GM23338 (cell line): ENCODE data around the gene C2orf72. TPM values are rescaled to one million over a fixed set of nuclear protein-coding genes. Genes with fewer than 3 reads are reported as not detected.

Experiments
- ATAC-seq: fragments of 200-7000 bp; cut with Tn5 transposase; 3 replicates; pipeline ENCODE4 v1.9.1; 2020
- DNase-seq: peaks from one replicate; pipeline ENCODE4 v3.0.0-alpha.2; 2015; ENCODE audit warnings: low spot score
- H2AFZ ChIP-seq: fragments of 200-600 bp; sonication (generic); 2 replicates; pipeline ENCODE4 v1.8.0; 2016; ENCODE audit warnings: antibody characterized with exemption, mild to moderate bottlenecking, moderate library complexity
- H3F3A ChIP-seq: fragments of 200-600 bp; sonication (generic); replicated peaks from 2 replicates; pipeline ENCODE4 v1.8.0; 2017; ENCODE audit warnings: antibody characterized with exemption, mixed run types, low read depth
- H3K27ac ChIP-seq: fragments of 200-600 bp; sonication (generic); 2 replicates; pipeline ENCODE4 v1.6.1; 2016; ENCODE audit warnings: low read depth
- H3K27me3 ChIP-seq: fragments of 200-600 bp; sonication (generic); 2 replicates; pipeline ENCODE4 v1.8.0; 2016; ENCODE audit warnings: mild to moderate bottlenecking, mixed run types, moderate library complexity; ENCODE audit not compliant: insufficient read depth
- H3K36me3 ChIP-seq: fragments of 200-600 bp; sonication (generic); 2 replicates; pipeline ENCODE4 v1.8.0; 2016; ENCODE audit warnings: mild to moderate bottlenecking; ENCODE audit not compliant: insufficient read depth
- H3K4me1 ChIP-seq: fragments of 200-600 bp; sonication (generic); 2 replicates; pipeline ENCODE4 v1.8.0; 2016; ENCODE audit warnings: mild to moderate bottlenecking, moderate library complexity; ENCODE audit not compliant: insufficient read depth
- H3K4me2 ChIP-seq: fragments of 200-600 bp; sonication (generic); 2 replicates; pipeline ENCODE4 v1.7.1; 2017; ENCODE audit warnings: mixed run types
- H3K4me3 ChIP-seq: fragments of 200-600 bp; sonication (generic); 2 replicates; pipeline ENCODE4 v1.6.1; 2016; ENCODE audit warnings: mixed run types
- H3K79me2 ChIP-seq: fragments of 200-600 bp; sonication (generic); replicated peaks from 2 replicates; pipeline ENCODE4 v1.8.0; 2017; ENCODE audit warnings: mild to moderate bottlenecking; ENCODE audit not compliant: insufficient read depth
- H3K9me2 ChIP-seq: fragments of 200-600 bp; sonication (generic); 2 replicates; pipeline ENCODE4 v1.8.0; 2017; ENCODE audit not compliant: insufficient read depth
- H4K20me1 ChIP-seq: fragments of 200-600 bp; sonication (generic); replicated peaks from 2 replicates; pipeline ENCODE4 v1.8.0; 2017; ENCODE audit warnings: mild to moderate bottlenecking; ENCODE audit not compliant: insufficient read depth
- H3K27ac Mint-ChIP-seq: 2 replicates; pipeline ENCODE4 v1.8.0; 2020; ENCODE audit warnings: inconsistent platforms, mild to moderate bottlenecking, moderate library complexity, mixed read lengths
- H3K27me3 Mint-ChIP-seq: 3 replicates; pipeline ENCODE4 v1.8.0; 2022; ENCODE audit warnings: low read depth, mild to moderate bottlenecking, moderate library complexity, mixed read lengths, inconsistent platforms; ENCODE audit not compliant: insufficient read depth, poor library complexity
- H3K36me3 Mint-ChIP-seq: 3 replicates; pipeline ENCODE4 v1.8.0; 2021; ENCODE audit warnings: low read depth, mild to moderate bottlenecking, inconsistent platforms, moderate library complexity, mixed read lengths
- H3K4me1 Mint-ChIP-seq: 3 replicates; pipeline ENCODE4 v1.8.0; 2020; ENCODE audit warnings: mild to moderate bottlenecking, inconsistent platforms, mixed read lengths
- H3K4me3 Mint-ChIP-seq: 3 replicates; pipeline ENCODE4 v1.8.0; 2021; ENCODE audit warnings: moderate library complexity, mild to moderate bottlenecking, inconsistent platforms, mixed read lengths
- H3K9me3 Mint-ChIP-seq: 3 replicates; pipeline ENCODE4 v1.8.0; 2020; ENCODE audit warnings: moderate library complexity, mild to moderate bottlenecking, inconsistent platforms, mixed read lengths
- CREB1 ChIP-seq: fragments of 250-450 bp; sonication (Bioruptor Pico); IDR thresholded peaks from 2 replicates; pipeline ENCODE4 v1.5.0; 2020; ENCODE audit warnings: low read depth, mild to moderate bottlenecking, moderate library complexity
- CTCF ChIP-seq, 2 experiments: fragments of 200-600 bp in 1 of 2; sonication (generic) in 1 of 2; conservative IDR thresholded peaks; 2 replicates each; pipeline versions ENCODE4 v1.5.1 to v1.6.1; 2016 to 2017; ENCODE audit warnings: antibody characterized with exemption in 2 of 2, low read depth in 2 of 2, mild to moderate bottlenecking in 2 of 2, moderate library complexity in 1 of 2
- ETS1 ChIP-seq: IDR thresholded peaks from 2 replicates; pipeline ENCODE4 v1.6.1; 2016; ENCODE audit warnings: antibody characterized with exemption
- EZH2 ChIP-seq: fragments of 200-600 bp; sonication (generic); IDR thresholded peaks from one replicate; pipeline ENCODE4 v1.8.0; 2017; ENCODE audit warnings: antibody characterized with exemption, mild to moderate bottlenecking, low read depth; ENCODE audit not compliant: unreplicated experiment
- EZH2phosphoT487 ChIP-seq: fragments of 200-600 bp; sonication (generic); IDR thresholded peaks from one replicate; pipeline ENCODE4 v1.8.1; 2018; ENCODE audit warnings: antibody characterized with exemption; ENCODE audit not compliant: unreplicated experiment
- JUNB ChIP-seq: IDR thresholded peaks from one replicate; pipeline ENCODE4 v1.6.1; 2016; ENCODE audit warnings: antibody characterized with exemption; ENCODE audit not compliant: unreplicated experiment
- NANOG ChIP-seq: IDR thresholded peaks from 2 replicates; pipeline ENCODE4 v1.6.1; 2016; ENCODE audit warnings: antibody characterized with exemption, borderline replicate concordance
- POLR2AphosphoS5 ChIP-seq: IDR thresholded peaks from 2 replicates; pipeline ENCODE4 v1.6.1; 2016; ENCODE audit warnings: antibody characterized with exemption, low read depth
- REST ChIP-seq: IDR thresholded peaks from one replicate; pipeline ENCODE4 v1.6.1; 2018; ENCODE audit warnings: antibody characterized with exemption; ENCODE audit not compliant: unreplicated experiment
- STAT1 ChIP-seq: IDR thresholded peaks from one replicate; pipeline ENCODE4 v1.6.1; 2016; ENCODE audit warnings: antibody characterized with exemption; ENCODE audit not compliant: unreplicated experiment
- ZNF114 ChIP-seq: fragments of 250-450 bp; sonication (Bioruptor Pico); IDR thresholded peaks from 2 replicates; pipeline ENCODE4 v1.5.0; 2020; ENCODE audit warnings: mild to moderate bottlenecking, moderate library complexity
- ZNF331 ChIP-seq: fragments of 250-450 bp; sonication (Bioruptor Pico); IDR thresholded peaks from 2 replicates; pipeline ENCODE4 v1.5.0; 2020; ENCODE audit warnings: low read depth, mild to moderate bottlenecking, moderate library complexity
- ZNF462 ChIP-seq: fragments of 250-450 bp; sonication (Bioruptor Pico); IDR thresholded peaks from 2 replicates; pipeline ENCODE4 v1.5.0; 2020; ENCODE audit warnings: mild to moderate bottlenecking, moderate library complexity
- long read RNA-seq: library from polyadenylated mRNA; unstranded; transcript quantifications from one replicate; pipeline ENCODE4 v2.0.0, GENCODE V29; 2020; ENCODE audit not compliant: unreplicated experiment
- polyA plus RNA-seq: library from polyadenylated mRNA; unstranded; fragments of >200 nt; fragmentation: Nextera tagmentation; extraction: Ambion mirVana; gene quantifications from 2 replicates; pipeline ENCODE4 v1.2.1, GENCODE V29; 2016
- total RNA-seq: library from RNA; depleted of rRNA; stranded (reverse); fragments of >200 nt; shearing (Covaris generic); gene quantifications from 2 replicates; pipeline ENCODE4 v1.2.3, GENCODE V29; 2014; rRNA removed

The C2orf72 gene
- total RNA-seq (1.3 and 1.4 TPM in 2 replicates), polyA plus RNA-seq (0.17 and 0.37 TPM in 2 replicates)
- long read RNA-seq, result 0 reads

GRCh38 chr2:231037202-231037730 is at the start of gene C2orf72:
C2orf72 (plus strand) TSS chr2:231037523; CDS start chr2:231037566, 43 bp downstream.
- Histone ChIP-seq H3K4me2 (peak within 1 kb of the TSS; percentile 92), H2AFZ (peak within 1 kb of the TSS; percentile 97), H3K9me2 (no peaks in the 10 kb centered on the region), H3K27ac (no peak within 1 kb of the TSS), H3K36me3 (no peaks in the 10 kb centered on the region), H3K4me1 (no peaks in the 10 kb centered on the region), H3K27me3 (peaks cover 66% of the 10 kb centered on the region), H3K4me3 (peak within 1 kb of the TSS; percentile 77), H3F3A (0 out of 2 replicates have a peak, but pooled peaks cover 3% of the 10 kb centered on the region), H3K79me2 (no peaks in the 10 kb centered on the region), H4K20me1 (no peaks in the 10 kb centered on the region)
- Mint-ChIP-seq H3K27me3 (peaks cover 34% of the 10 kb centered on the region), H3K36me3 (no peaks in the 10 kb centered on the region; the same call in 2 of the 3 replicates), H3K4me1 (peaks cover 6% of the 10 kb centered on the region), H3K9me3 (no peaks in the 10 kb centered on the region), H3K4me3 (peak within 1 kb of the TSS; percentile 74), H3K27ac (no peak within 1 kb of the TSS)
- DNase-seq, result peak; percentile 52
- peak; percentile 58 for ATAC-seq
- no peak for TF ChIP-seq ZNF331 (CRISPR knock-in tag)
- TF ChIP-seq NANOG, result no peak
- no peak for TF ChIP-seq CTCF (conservative IDR thresholded peaks at IDR 0.05; ENCODE audit: low read depth in 2 of 2)
- no peak for TF ChIP-seq REST
- no peak for TF ChIP-seq ZNF114 (CRISPR knock-in tag)
- TF ChIP-seq STAT1, result no peak
- TF ChIP-seq EZH2phosphoT487, result no peak
- TF ChIP-seq EZH2, result no peak
- TF ChIP-seq ETS1, result no peak
- TF ChIP-seq ZNF462 (CRISPR knock-in tag), result no peak
- TF ChIP-seq POLR2AphosphoS5, result no peak
- TF ChIP-seq JUNB, result no peak
- TF ChIP-seq CREB1 (CRISPR knock-in tag), result no peak
